HEK293 (cell line): ENCODE results near the gene FLT3LG.

Experiments used
- AEBP2 ChIP-seq: fragments of 450-650 bp; formaldehyde crosslinking; IDR thresholded peaks from 2 replicates; pipeline ENCODE4 v1.5.1; 2016; ENCODE audit warnings: missing biosample characterization, missing genetic modification characterization, borderline replicate concordance
- BCL11A ChIP-seq: fragments of 450-650 bp; formaldehyde crosslinking; IDR thresholded peaks from 2 replicates; pipeline ENCODE4 v1.5.1; 2016; ENCODE audit warnings: low read depth, missing biosample characterization, missing genetic modification characterization
- EGR2 ChIP-seq: fragments of 450-650 bp; formaldehyde crosslinking; IDR thresholded peaks from 2 replicates; pipeline ENCODE4 v1.5.1; 2016; ENCODE audit warnings: low read depth, missing biosample characterization, missing genetic modification characterization
- PATZ1 ChIP-seq: fragments of 450-650 bp; formaldehyde crosslinking; IDR thresholded peaks from 2 replicates; pipeline ENCODE4 v1.5.1; 2016; ENCODE audit warnings: missing biosample characterization, missing genetic modification characterization
- SALL2 ChIP-seq: fragments of 450-650 bp; formaldehyde crosslinking; IDR thresholded peaks from 2 replicates; pipeline ENCODE4 v1.5.0; 2017; ENCODE audit warnings: missing biosample characterization, mild to moderate bottlenecking, missing genetic modification characterization, borderline replicate concordance
- SCRT1 ChIP-seq: fragments of 450-650 bp; formaldehyde crosslinking; IDR thresholded peaks from 2 replicates; pipeline ENCODE4 v1.5.1; 2016; ENCODE audit warnings: missing biosample characterization, missing genetic modification characterization, borderline replicate concordance
- SP2 ChIP-seq: fragments of 450-650 bp; formaldehyde crosslinking; IDR thresholded peaks from 2 replicates; pipeline ENCODE4 v1.5.1; 2016; ENCODE audit warnings: missing biosample characterization, missing genetic modification characterization
- SP3 ChIP-seq: fragments of 450-650 bp; formaldehyde crosslinking; IDR thresholded peaks from 2 replicates; pipeline ENCODE4 v1.5.1; 2016; ENCODE audit warnings: missing biosample characterization, missing genetic modification characterization
- TCF7L2 ChIP-seq: IDR thresholded peaks from 2 replicates; pipeline ENCODE4 v1.6.1; 2011; ENCODE audit warnings: low read depth, mild to moderate bottlenecking, inconsistent platforms, low read length, moderate library complexity, borderline replicate concordance
- WT1 ChIP-seq: fragments of 450-650 bp; formaldehyde crosslinking; IDR thresholded peaks from 2 replicates; pipeline ENCODE4 v1.5.1; 2016; ENCODE audit warnings: missing biosample characterization, missing genetic modification characterization
- ZEB2 ChIP-seq: fragments of 450-650 bp; formaldehyde crosslinking; IDR thresholded peaks from 2 replicates; pipeline ENCODE4 v1.5.1; 2016; ENCODE audit warnings: missing biosample characterization, missing genetic modification characterization
- ZFP37 ChIP-seq: fragments of 450-650 bp; formaldehyde crosslinking; IDR thresholded peaks from 2 replicates; pipeline ENCODE4 v1.5.1; 2016; ENCODE audit warnings: missing biosample characterization, missing genetic modification characterization
- ZNF121 ChIP-seq: fragments of 450-650 bp; formaldehyde crosslinking; IDR thresholded peaks from 2 replicates; pipeline ENCODE4 v1.5.1; 2016; ENCODE audit warnings: missing biosample characterization, missing genetic modification characterization
- ZNF174 ChIP-seq: fragments of 450-650 bp; formaldehyde crosslinking; IDR thresholded peaks from 2 replicates; pipeline ENCODE4 v1.5.0; 2017; ENCODE audit warnings: missing biosample characterization, mild to moderate bottlenecking, missing genetic modification characterization
- ZNF175 ChIP-seq: fragments of 450-650 bp; formaldehyde crosslinking; IDR thresholded peaks from 2 replicates; pipeline ENCODE4 v1.5.1; 2016; ENCODE audit warnings: missing biosample characterization, missing genetic modification characterization
- ZNF202 ChIP-seq: fragments of 450-650 bp; formaldehyde crosslinking; IDR thresholded peaks from 2 replicates; pipeline ENCODE4 v1.5.1; 2016; ENCODE audit warnings: missing biosample characterization, missing genetic modification characterization, borderline replicate concordance
- ZNF214 ChIP-seq: fragments of 450-650 bp; formaldehyde crosslinking; IDR thresholded peaks from 2 replicates; pipeline ENCODE4 v1.5.1; 2017; ENCODE audit warnings: missing biosample characterization, mild to moderate bottlenecking, missing genetic modification characterization, borderline replicate concordance
- ZNF302 ChIP-seq: fragments of 450-650 bp; formaldehyde crosslinking; IDR thresholded peaks from 2 replicates; pipeline ENCODE4 v1.5.1; 2016; ENCODE audit warnings: missing biosample characterization, missing genetic modification characterization, low read depth
- ZNF311 ChIP-seq: fragments of 450-650 bp; formaldehyde crosslinking; IDR thresholded peaks from 2 replicates; pipeline ENCODE4 v1.5.1; 2017; ENCODE audit warnings: missing biosample characterization, missing genetic modification characterization, borderline replicate concordance
- ZNF350 ChIP-seq: fragments of 450-650 bp; formaldehyde crosslinking; IDR thresholded peaks from 2 replicates; pipeline ENCODE4 v1.5.0; 2017; ENCODE audit warnings: missing biosample characterization, mild to moderate bottlenecking, missing genetic modification characterization
- ZNF362 ChIP-seq: fragments of 450-650 bp; formaldehyde crosslinking; IDR thresholded peaks from 2 replicates; pipeline ENCODE4 v1.5.1; 2016; ENCODE audit warnings: missing biosample characterization, missing genetic modification characterization
- ZNF501 ChIP-seq: fragments of 450-650 bp; formaldehyde crosslinking; IDR thresholded peaks from 2 replicates; pipeline ENCODE4 v1.5.1; 2016; ENCODE audit warnings: missing biosample characterization, missing genetic modification characterization
- ZNF514 ChIP-seq: fragments of 450-650 bp; formaldehyde crosslinking; IDR thresholded peaks from 2 replicates; pipeline ENCODE4 v1.5.1; 2016; ENCODE audit warnings: missing biosample characterization, missing genetic modification characterization
- ZNF530 ChIP-seq: fragments of 450-650 bp; formaldehyde crosslinking; IDR thresholded peaks from 2 replicates; pipeline ENCODE4 v1.5.1; 2016; ENCODE audit warnings: low read depth, missing biosample characterization, missing genetic modification characterization
- ZNF561 ChIP-seq: fragments of 450-650 bp; IDR thresholded peaks from 2 replicates; pipeline ENCODE4 v1.5.1; 2018; ENCODE audit warnings: missing biosample characterization, missing genetic modification characterization, borderline replicate concordance
- ZNF654 ChIP-seq: fragments of 450-650 bp; formaldehyde crosslinking; IDR thresholded peaks from 2 replicates; pipeline ENCODE4 v1.5.1; 2016; ENCODE audit warnings: low read depth, missing biosample characterization, missing genetic modification characterization
- ZSCAN23 ChIP-seq: fragments of 450-650 bp; formaldehyde crosslinking; IDR thresholded peaks from 2 replicates; pipeline ENCODE4 v1.5.1; 2016; ENCODE audit warnings: missing biosample characterization, missing genetic modification characterization
- ZXDB ChIP-seq: fragments of 450-650 bp; formaldehyde crosslinking; IDR thresholded peaks from 2 replicates; pipeline ENCODE4 v1.5.1; 2016; ENCODE audit warnings: missing biosample characterization, missing genetic modification characterization
- TF ChIP-seq, protein P1 (sequence below): fragments of 450-650 bp; formaldehyde crosslinking; IDR thresholded peaks from 2 replicates; pipeline ENCODE4 v1.5.1; 2016; ENCODE audit warnings: missing biosample characterization, missing genetic modification characterization
- TF ChIP-seq, protein P2 (sequence below): fragments of 450-650 bp; formaldehyde crosslinking; IDR thresholded peaks from 2 replicates; pipeline ENCODE4 v1.5.1; 2016; ENCODE audit warnings: missing biosample characterization, missing genetic modification characterization
- TF ChIP-seq, protein P3 (sequence below): fragments of 450-650 bp; formaldehyde crosslinking; IDR thresholded peaks from 2 replicates; pipeline ENCODE4 v1.5.1; 2016; ENCODE audit warnings: missing biosample characterization, missing genetic modification characterization

The FLT3LG gene

GRCh38 chr19:49468746-49469447, 5.1 kb upstream of the FLT3LG start (continued):
- TF ChIP-seq AEBP2 (tag by site-specific recombination) (no peak), ZNF362 (0 out of 2 replicates have a peak, but pooled peaks have one; percentile 46), ZEB2 (no peak), ZXDB (tag by site-specific recombination) (peak; percentile 74), ZNF175 (no peak), SP2 (peak; percentile 60), ZNF514 (tag by site-specific recombination) (no peak), ZNF302 (tag by site-specific recombination) (no peak), ZNF501 (no peak), EGR2 (tag by site-specific recombination) (no peak), ZNF202 (no peak), ZNF530 (no peak), WT1 (tag by site-specific recombination) (no peak), ZNF311 (tag by site-specific recombination) (no peak), ZSCAN23 (tag by site-specific recombination) (no peak), SALL2 (tag by site-specific recombination) (no peak), BCL11A (tag by site-specific recombination) (no peak), PATZ1 (peak; percentile 33; the same call in 1 of the 2 replicates), SP3 (tag by site-specific recombination) (peak; percentile 50; the same call in 1 of the 2 replicates), ZNF121 (tag by site-specific recombination) (no peak), ZNF654 (tag by site-specific recombination) (no peak), ZNF214 (tag by site-specific recombination) (no peak), ZNF174 (no peak), ZFP37 (tag by site-specific recombination) (no peak), ZNF561 (tag by site-specific recombination) (no peak), ZNF350 (tag by site-specific recombination) (no peak), SCRT1 (tag by site-specific recombination) (0 out of 2 replicates have a peak, but pooled peaks have one; percentile 26), TCF7L2 (no peak)
- TF ChIP-seq, protein P1, sequence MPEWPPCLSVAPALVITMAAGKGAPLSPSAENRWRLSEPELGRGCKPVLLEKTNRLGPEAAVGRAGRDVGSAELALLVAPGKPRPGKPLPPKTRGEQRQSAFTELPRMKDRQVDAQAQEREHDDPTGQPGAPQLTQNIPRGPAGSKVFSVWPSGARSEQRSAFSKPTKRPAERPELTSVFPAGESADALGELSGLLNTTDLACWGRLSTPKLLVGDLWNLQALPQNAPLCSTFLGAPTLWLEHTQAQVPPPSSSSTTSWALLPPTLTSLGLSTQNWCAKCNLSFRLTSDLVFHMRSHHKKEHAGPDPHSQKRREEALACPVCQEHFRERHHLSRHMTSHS (tag by site-specific recombination): no peak
- TF ChIP-seq, protein P2, sequence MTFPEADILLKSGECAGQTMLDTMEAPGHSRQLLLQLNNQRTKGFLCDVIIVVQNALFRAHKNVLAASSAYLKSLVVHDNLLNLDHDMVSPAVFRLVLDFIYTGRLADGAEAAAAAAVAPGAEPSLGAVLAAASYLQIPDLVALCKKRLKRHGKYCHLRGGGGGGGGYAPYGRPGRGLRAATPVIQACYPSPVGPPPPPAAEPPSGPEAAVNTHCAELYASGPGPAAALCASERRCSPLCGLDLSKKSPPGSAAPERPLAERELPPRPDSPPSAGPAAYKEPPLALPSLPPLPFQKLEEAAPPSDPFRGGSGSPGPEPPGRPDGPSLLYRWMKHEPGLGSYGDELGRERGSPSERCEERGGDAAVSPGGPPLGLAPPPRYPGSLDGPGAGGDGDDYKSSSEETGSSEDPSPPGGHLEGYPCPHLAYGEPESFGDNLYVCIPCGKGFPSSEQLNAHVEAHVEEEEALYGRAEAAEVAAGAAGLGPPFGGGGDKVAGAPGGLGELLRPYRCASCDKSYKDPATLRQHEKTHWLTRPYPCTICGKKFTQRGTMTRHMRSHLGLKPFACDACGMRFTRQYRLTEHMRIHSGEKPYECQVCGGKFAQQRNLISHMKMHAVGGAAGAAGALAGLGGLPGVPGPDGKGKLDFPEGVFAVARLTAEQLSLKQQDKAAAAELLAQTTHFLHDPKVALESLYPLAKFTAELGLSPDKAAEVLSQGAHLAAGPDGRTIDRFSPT (tag by site-specific recombination): no peak
- TF ChIP-seq, protein P3, sequence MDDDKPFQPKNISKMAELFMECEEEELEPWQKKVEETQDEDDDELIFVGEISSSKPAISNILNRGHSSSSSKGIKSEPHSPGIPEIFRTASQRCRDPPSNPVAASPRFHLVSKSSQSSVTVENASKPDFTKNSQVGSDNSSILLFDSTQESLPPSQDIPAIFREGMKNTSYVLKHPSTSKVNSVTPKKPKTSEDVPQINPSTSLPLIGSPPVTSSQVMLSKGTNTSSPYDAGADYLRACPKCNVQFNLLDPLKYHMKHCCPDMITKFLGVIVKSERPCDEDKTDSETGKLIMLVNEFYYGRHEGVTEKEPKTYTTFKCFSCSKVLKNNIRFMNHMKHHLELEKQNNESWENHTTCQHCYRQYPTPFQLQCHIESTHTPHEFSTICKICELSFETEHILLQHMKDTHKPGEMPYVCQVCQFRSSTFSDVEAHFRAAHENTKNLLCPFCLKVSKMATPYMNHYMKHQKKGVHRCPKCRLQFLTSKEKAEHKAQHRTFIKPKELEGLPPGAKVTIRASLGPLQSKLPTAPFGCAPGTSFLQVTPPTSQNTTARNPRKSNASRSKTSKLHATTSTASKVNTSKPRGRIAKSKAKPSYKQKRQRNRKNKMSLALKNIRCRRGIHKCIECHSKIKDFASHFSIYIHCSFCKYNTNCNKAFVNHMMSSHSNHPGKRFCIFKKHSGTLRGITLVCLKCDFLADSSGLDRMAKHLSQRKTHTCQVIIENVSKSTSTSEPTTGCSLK (tag by site-specific recombination): no peak
